C1 segment of cervical spinal cord (tissue), 14 donors: Measurements from ENCODE around the gene TM4SF4.
"Not testable (repeated sequence)": the region's sequence is repeated elsewhere in the genome, so short reads cannot be mapped to it uniquely, and the experiment has no call there.

Experiments
- DNase-seq, 14 donors: peaks; one replicate each; lab custom pipeline; 2025; lab: John Stamatoyannopoulos, UW

Gene TM4SF4

GRCh38 chr3:149474250-149474817 is at the start of gene TM4SF4:
TM4SF4 (plus strand) TSS chr3:149474697; CDS start chr3:149474878, 181 bp downstream.
- DNase-seq, result no peak

- DNase-seq, result no peak
These were observed 49.6 kb upstream of the TM4SF4 start for GRCh38 chr3:149424918-149425317.

- no peak for DNase-seq
These were observed 48.2 kb upstream of the TM4SF4 start for GRCh38 chr3:149426325-149426724.

GRCh38 chr3:149428087-149428486 is 46.4 kb upstream of the TM4SF4 start:
- DNase-seq, result no peak

GRCh38 chr3:149430216-149430615 is 44.3 kb upstream of the TM4SF4 start:
- no peak for DNase-seq

- no peak for DNase-seq
These were observed 42.3 kb upstream of the TM4SF4 start for GRCh38 chr3:149432149-149432548.

- DNase-seq, result no peak
These were observed 38.3 kb upstream of the TM4SF4 start for GRCh38 chr3:149435996-149436885.

- DNase-seq, result no peak
These were observed 37.2 kb upstream of the TM4SF4 start for GRCh38 chr3:149437286-149437685.

GRCh38 chr3:149437710-149438109 is 36.8 kb upstream of the TM4SF4 start:
- no peak for DNase-seq

GRCh38 chr3:149438981-149439380 is 35.5 kb upstream of the TM4SF4 start:
- DNase-seq, result no peak

GRCh38 chr3:149441642-149442041 is 32.9 kb upstream of the TM4SF4 start:
- no peak for DNase-seq

- no peak for DNase-seq
These were observed 32.5 kb upstream of the TM4SF4 start for GRCh38 chr3:149442043-149442442.

GRCh38 chr3:149442851-149443544 is 31.5 kb upstream of the TM4SF4 start:
- DNase-seq, result no peak

- no peak for DNase-seq
These were observed 31.0 kb upstream of the TM4SF4 start for GRCh38 chr3:149443545-149443912.

- not testable (repeated sequence) for DNase-seq
These were observed 29.6 kb upstream of the TM4SF4 start for GRCh38 chr3:149444867-149445266.

GRCh38 chr3:149448331-149448831 is 26.1 kb upstream of the TM4SF4 start:
- DNase-seq, result no peak

- no peak for DNase-seq
These were observed 25.3 kb upstream of the TM4SF4 start for GRCh38 chr3:149449182-149449581.

- no peak for DNase-seq
These were observed 24.7 kb upstream of the TM4SF4 start for GRCh38 chr3:149449799-149450198.

- DNase-seq, result no peak
These were observed 24.2 kb upstream of the TM4SF4 start for GRCh38 chr3:149450281-149450680.

- no peak for DNase-seq
These were observed 22.5 kb upstream of the TM4SF4 start for GRCh38 chr3:149452036-149452435.

- DNase-seq, result no peak
These were observed 21.2 kb upstream of the TM4SF4 start for GRCh38 chr3:149453140-149453805.

GRCh38 chr3:149454746-149455145 is 19.8 kb upstream of the TM4SF4 start:
- DNase-seq, result no peak
